Karpas-422 (cell line): ENCODE measurements around the gene DUSP22. TPM values are rescaled to one million over a fixed set of nuclear protein-coding genes. Genes with fewer than 3 reads are reported as not detected.

Experiments used
- DNase-seq: peaks from one replicate; pipeline ENCODE4 v3.0.0-alpha.2; 2015
- H2AFZ ChIP-seq: fragments of 200-600 bp; sonication (generic); 2 replicates; pipeline ENCODE4 v1.6.1; 2014; ENCODE audit warnings: antibody characterized with exemption, low read length, mixed read lengths
- H3K27ac ChIP-seq: fragments of 200-600 bp; sonication (generic); 2 replicates; pipeline ENCODE4 v1.5.1; 2014; ENCODE audit warnings: mild to moderate bottlenecking, low read length, moderate library complexity
- H3K27me3 ChIP-seq: fragments of 200-600 bp; sonication (generic); 2 replicates; pipeline ENCODE4 v1.6.1; 2014; ENCODE audit warnings: low read length, mixed read lengths
- H3K36me3 ChIP-seq: fragments of 200-600 bp; sonication (generic); 2 replicates; pipeline ENCODE4 v1.6.1; 2014; ENCODE audit warnings: low read length, mixed read lengths; ENCODE audit not compliant: insufficient read depth
- H3K4me1 ChIP-seq: fragments of 200-600 bp; sonication (generic); 2 replicates; pipeline ENCODE4 v1.6.1; 2014; ENCODE audit warnings: mild to moderate bottlenecking, low read length, mixed read lengths
- H3K4me2 ChIP-seq: fragments of 200-600 bp; sonication (generic); 2 replicates; pipeline ENCODE4 v1.6.1; 2014; ENCODE audit warnings: low read length, low read depth, mild to moderate bottlenecking; ENCODE audit not compliant: poor library complexity, severe bottlenecking
- H3K4me3 ChIP-seq: fragments of 200-600 bp; sonication (generic); 2 replicates; pipeline ENCODE4 v1.5.1; 2014; ENCODE audit warnings: mild to moderate bottlenecking, antibody characterized with exemption, low read length, mixed read lengths
- H3K79me2 ChIP-seq: fragments of 200-600 bp; sonication (generic); 2 replicates; pipeline ENCODE4 v1.6.1; 2014; ENCODE audit warnings: mild to moderate bottlenecking, low read length, mixed read lengths
- H3K9ac ChIP-seq: fragments of 200-600 bp; sonication (generic); 2 replicates; pipeline ENCODE4 v1.6.0; 2014; ENCODE audit warnings: low read length
- H3K9me2 ChIP-seq: fragments of 200-600 bp; sonication (generic), shearing (Covaris generic); replicated peaks from 2 replicates; pipeline ENCODE4 v1.6.0; 2014; ENCODE audit warnings: mild to moderate bottlenecking, low read length, moderate library complexity; ENCODE audit not compliant: insufficient read depth
- H3K9me3 ChIP-seq: fragments of 300-700, 200-600 bp; sonication (generic); 2 replicates; pipeline ENCODE4 v1.6.1; 2014; ENCODE audit warnings: low read length, mixed read lengths
- H4K20me1 ChIP-seq: fragments of 200-600 bp; sonication (generic); 2 replicates; pipeline ENCODE4 v1.6.1; 2014; ENCODE audit warnings: mild to moderate bottlenecking, antibody characterized with exemption, low read length, low read depth; ENCODE audit not compliant: insufficient read depth
- total RNA-seq: library from RNA; depleted of rRNA; stranded (reverse); fragments of >200 nt; shearing (Covaris generic); gene quantifications from 2 replicates; pipeline ENCODE4 v1.2.3, GENCODE V29; 2014; ENCODE audit warnings: low replicate concordance

DUSP22 gene
- total RNA-seq, 1 experiment from 2014 or later: 13.2 TPM

DNA sequence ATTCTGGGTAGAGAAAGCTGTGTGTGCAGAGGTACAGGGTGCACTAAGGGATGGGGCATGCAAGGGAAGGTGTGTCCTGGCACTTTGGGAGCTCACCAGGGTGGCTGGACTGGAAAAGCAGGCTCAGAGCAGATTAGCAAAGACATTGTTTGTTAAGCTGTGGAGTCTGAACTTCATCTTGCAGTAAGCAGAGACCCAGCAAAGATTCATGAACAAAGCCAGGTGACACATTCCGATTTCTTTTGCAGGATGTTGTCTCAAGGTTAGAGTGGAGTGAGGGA, 28.8 kb downstream of the DUSP22 start:
- H2AFZ ChIP-seq: no peak overlapping the region
- H3K9ac ChIP-seq: no peak overlapping the region
- no peak overlapping the region for H3K4me3 ChIP-seq
- no peak for DNase-seq
- H3K4me2 ChIP-seq: no peak overlapping the region
- no peaks in the 10 kb centered on the region for H3K9me3 ChIP-seq
- H3K9me2 ChIP-seq: no peaks in the 10 kb centered on the region
- 0 out of 2 replicates have a peak, but pooled peaks cover 10% of the 10 kb centered on the region for H4K20me1 ChIP-seq
- H3K4me1 ChIP-seq: no peaks in the 10 kb centered on the region
- H3K36me3 ChIP-seq: no peaks in the 10 kb centered on the region
- no peaks in the 10 kb centered on the region for H3K79me2 ChIP-seq
- H3K27me3 ChIP-seq: no peaks in the 10 kb centered on the region
- H3K27ac ChIP-seq: no peak overlapping the region

DNA sequence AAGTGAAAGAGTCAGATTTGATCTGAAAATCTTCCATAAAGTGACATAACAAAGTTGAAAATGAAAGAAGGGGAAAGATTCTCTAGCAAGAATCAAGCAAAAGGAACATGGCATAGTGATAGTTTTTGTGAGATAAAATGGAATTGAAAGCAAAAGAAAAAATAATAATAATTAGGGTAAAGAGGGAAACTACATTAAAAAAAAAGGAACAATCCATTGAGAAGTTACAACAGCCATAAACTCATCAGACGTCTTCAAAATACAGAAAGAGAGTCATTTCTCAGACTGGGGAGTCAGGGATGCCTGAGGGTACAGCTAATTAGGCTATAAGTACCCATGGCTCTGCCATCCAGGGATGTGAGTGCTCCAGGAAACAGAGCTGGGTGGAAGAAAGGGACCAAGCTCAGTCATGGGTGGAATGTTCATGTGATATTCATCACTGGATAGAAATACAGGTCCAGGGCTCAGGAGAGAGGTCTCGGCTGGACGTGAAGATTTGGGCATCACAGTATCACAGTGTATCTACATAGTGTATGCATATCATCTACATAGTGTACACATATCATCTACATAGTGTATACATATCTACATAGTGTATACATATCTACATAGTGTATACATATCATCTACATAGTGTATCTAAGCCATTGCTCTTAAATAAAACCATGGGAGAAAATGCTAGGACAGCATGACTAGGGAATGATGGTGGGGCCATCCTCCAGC, 29.4 kb downstream of the DUSP22 start:
- no peak for DNase-seq
- H3K4me2 ChIP-seq: no peak overlapping the region
- H3K4me3 ChIP-seq: no peak overlapping the region
- H3K4me1 ChIP-seq: no peaks in the 10 kb centered on the region
- no peak overlapping the region for H3K9ac ChIP-seq
- no peaks in the 10 kb centered on the region for H3K9me2 ChIP-seq
- H2AFZ ChIP-seq: no peak overlapping the region
- H3K36me3 ChIP-seq: no peaks in the 10 kb centered on the region
- no peaks in the 10 kb centered on the region for H3K27me3 ChIP-seq
- H3K27ac ChIP-seq: no peak overlapping the region
- no peaks in the 10 kb centered on the region for H3K9me3 ChIP-seq
- 0 out of 2 replicates have a peak, but pooled peaks cover 10% of the 10 kb centered on the region for H4K20me1 ChIP-seq
- H3K79me2 ChIP-seq: no peaks in the 10 kb centered on the region

DNA sequence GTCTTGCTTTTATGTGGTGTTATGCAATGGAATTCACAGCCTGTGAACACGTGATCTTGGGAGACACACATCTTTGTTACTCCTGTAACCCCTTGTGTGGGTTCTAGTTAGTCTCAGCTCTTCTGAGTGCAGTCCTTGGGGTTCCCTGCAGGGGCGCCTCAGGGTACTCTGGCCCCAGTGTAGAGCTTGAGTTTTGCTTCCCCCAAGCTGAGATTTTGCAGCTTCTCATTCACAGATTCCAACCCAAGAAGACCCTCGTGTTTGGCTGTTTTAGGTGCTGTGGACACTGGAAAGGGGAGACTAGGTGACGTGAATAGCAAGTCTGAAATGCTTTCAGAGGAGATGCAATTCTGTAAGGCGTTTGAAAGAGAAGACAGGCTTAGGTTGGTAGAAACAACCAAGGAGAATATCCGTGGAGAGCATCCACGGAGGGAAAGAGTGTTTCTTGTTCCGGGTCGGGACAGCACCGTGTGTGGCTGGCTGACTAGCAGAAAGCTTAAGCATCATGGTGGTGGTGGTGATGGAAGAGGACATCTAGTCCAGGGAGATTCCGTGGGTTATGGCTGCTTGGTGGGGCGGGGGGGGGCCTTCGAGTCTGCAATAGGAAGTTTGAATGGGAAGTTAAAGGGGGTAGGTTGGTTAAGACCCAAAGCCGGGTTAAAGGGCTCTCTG, 30.1 kb downstream of the DUSP22 start:
- H3K4me3 ChIP-seq: no peak overlapping the region

DNA sequence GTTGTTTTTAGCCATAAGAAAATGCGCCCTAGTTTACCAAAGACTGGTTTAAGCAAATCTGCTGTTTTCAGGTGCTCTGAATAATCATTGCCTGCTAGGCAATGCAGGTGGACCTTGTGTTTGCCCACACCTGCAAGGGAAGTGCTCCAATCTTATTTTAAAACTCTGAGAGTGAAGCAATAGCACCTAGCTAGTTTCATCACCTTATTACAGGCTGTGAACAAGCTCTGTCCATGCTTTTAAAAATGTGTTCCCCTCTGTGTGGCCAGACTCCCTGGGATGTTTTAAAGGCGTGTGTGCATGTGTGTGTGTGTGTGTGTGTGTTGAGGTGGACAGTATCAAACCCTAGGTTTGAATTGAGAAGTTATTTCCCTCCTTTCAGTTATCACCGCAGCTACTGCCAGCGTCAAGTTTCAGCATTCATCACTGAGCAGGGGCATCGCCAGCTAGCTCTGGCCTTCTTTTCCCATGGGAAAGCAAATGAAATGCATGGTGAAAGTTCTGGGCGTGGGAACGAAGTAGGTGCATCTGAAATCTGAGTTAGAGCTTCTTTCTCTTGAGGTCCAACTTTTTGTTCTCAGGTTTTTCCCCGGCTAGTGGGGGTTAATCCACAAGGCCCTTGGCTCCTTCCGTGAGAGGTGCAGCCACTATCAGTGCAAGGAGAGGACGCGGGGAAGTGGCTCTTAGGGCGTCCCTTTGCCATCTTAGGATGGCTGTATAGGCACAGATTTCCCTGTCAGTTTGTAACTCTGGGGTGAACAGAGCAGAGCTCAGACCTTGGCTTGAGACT, 30.8 kb downstream of the DUSP22 start:
- no peaks in the 10 kb centered on the region for H3K27me3 ChIP-seq
- H3K4me1 ChIP-seq: peaks cover 3% of the 10 kb centered on the region
- H3K9me3 ChIP-seq: no peaks in the 10 kb centered on the region
- H3K9ac ChIP-seq: no peak overlapping the region
- no peaks in the 10 kb centered on the region for H3K36me3 ChIP-seq
- H3K4me3 ChIP-seq: no peak overlapping the region
- 0 out of 2 replicates have a peak, but pooled peaks cover 10% of the 10 kb centered on the region for H4K20me1 ChIP-seq
- no peaks in the 10 kb centered on the region for H3K9me2 ChIP-seq
- DNase-seq: no peak
- H3K4me2 ChIP-seq: no peak overlapping the region
- no peak overlapping the region for H3K27ac ChIP-seq
- no peaks in the 10 kb centered on the region for H3K79me2 ChIP-seq
- H2AFZ ChIP-seq: no peak overlapping the region

More for the DNA sequence above, 30.1 kb downstream of the DUSP22 start:
- peak; percentile 52 for DNase-seq
- Histone ChIP-seq H3K9me3 (no peaks in the 10 kb centered on the region), H3K79me2 (no peaks in the 10 kb centered on the region), H2AFZ (no peak overlapping the region), H3K27ac (no peak overlapping the region), H3K4me2 (no peak overlapping the region), H3K4me1 (no peaks in the 10 kb centered on the region), H3K9me2 (no peaks in the 10 kb centered on the region), H3K27me3 (no peaks in the 10 kb centered on the region), H4K20me1 (0 out of 2 replicates have a peak, but pooled peaks cover 10% of the 10 kb centered on the region), H3K9ac (no peak overlapping the region), H3K36me3 (no peaks in the 10 kb centered on the region)

DNA sequence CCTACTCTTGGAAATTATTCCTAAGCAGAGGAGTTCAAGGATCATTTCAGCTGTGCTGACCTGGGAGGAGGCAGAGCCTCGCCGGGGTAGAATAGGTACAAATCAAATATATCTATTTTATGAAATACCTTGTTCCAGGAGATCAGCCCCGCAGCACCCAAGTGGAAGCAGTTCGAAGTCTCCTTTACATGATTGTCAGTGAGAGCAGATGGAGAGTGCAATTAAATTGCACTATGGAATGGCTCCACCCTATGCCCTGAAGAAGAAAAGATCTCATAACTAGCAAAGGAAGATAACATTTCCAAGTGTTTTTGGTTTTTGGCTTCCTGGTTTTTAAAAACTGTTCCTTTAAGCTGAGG, 31.4 kb downstream of the DUSP22 start:
- DNase-seq: no peak
- H3K79me2 ChIP-seq: no peaks in the 10 kb centered on the region

DNA sequence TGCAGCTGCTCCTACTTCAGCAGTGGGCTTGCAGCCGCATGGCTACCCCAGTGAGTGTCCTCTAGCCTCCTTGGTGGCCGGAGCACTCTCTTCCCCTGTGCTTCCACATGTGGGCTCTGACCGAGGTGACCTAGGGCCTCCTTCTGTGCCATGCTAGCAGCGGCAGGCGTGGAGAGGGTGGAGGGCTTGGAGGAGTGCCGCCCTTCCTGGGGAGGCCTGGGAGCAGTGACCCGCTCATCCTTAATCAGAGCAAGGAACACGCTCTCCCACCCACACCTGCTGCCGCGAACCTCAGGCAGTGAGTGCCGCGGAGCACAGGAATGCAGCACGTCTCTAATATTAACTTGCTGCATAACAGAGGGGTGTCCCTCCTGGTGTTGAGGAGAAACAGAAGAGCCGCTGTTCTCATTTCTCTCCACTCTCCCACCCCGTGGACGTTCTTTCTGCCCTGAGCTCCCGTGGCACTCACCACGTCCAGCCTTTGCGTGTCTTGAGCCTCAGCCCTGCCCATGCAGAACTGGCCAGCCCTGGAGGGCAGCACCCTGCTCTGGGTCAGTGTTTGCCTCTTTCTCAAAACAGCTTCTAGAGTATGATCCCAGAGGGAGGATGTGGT, 31.9 kb downstream of the DUSP22 start:
- Histone ChIP-seq H3K9me3 (no peaks in the 10 kb centered on the region), H3K9me2 (no peaks in the 10 kb centered on the region), H4K20me1 (0 out of 2 replicates have a peak, but pooled peaks cover 15% of the 10 kb centered on the region), H3K9ac (no peak overlapping the region), H3K27ac (no peak overlapping the region), H3K4me3 (no peak overlapping the region), H3K79me2 (no peaks in the 10 kb centered on the region), H3K36me3 (no peaks in the 10 kb centered on the region), H3K4me2 (no peak overlapping the region), H3K27me3 (no peaks in the 10 kb centered on the region), H2AFZ (no peak overlapping the region), H3K4me1 (peaks cover 8% of the 10 kb centered on the region)
- DNase-seq: no peak

More for the DNA sequence above, 31.4 kb downstream of the DUSP22 start:
- no peak overlapping the region for H3K9ac ChIP-seq
- H3K9me2 ChIP-seq: no peaks in the 10 kb centered on the region
- H3K4me2 ChIP-seq: no peak overlapping the region
- no peaks in the 10 kb centered on the region for H3K36me3 ChIP-seq
- H3K4me3 ChIP-seq: no peak overlapping the region
- no peaks in the 10 kb centered on the region for H3K27me3 ChIP-seq
- 0 out of 2 replicates have a peak, but pooled peaks cover 11% of the 10 kb centered on the region for H4K20me1 ChIP-seq
- no peak overlapping the region for H3K27ac ChIP-seq
- peaks cover 8% of the 10 kb centered on the region for H3K4me1 ChIP-seq
- no peaks in the 10 kb centered on the region for H3K9me3 ChIP-seq
- H2AFZ ChIP-seq: no peak overlapping the region

DNA sequence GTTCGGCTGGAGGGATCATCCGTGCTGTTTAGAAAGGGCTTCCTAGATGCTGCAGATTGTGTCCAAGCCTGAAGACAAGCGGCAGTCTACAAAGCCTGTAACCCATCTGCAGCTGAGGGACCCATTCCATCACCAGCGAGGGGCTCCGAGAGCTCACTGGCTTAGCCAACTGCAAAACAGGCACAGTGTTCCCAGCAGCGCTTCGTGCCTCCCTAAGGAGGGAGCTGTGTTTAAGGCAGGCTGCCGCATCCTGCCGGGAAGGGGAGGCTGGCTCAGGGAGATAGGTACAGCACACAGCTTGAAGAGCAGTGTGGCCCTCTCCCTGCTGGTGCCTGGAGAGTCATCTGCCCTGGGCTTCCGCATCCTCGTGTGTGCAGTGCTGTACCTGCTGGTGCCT, 32.4 kb downstream of the DUSP22 start:
- no peak for DNase-seq
- no peak overlapping the region for H3K27ac ChIP-seq
- H4K20me1 ChIP-seq: 0 out of 2 replicates have a peak, but pooled peaks cover 15% of the 10 kb centered on the region
- no peaks in the 10 kb centered on the region for H3K79me2 ChIP-seq
- no peak overlapping the region for H3K9ac ChIP-seq
- H3K9me2 ChIP-seq: no peaks in the 10 kb centered on the region
- H3K4me2 ChIP-seq: no peak overlapping the region
- no peak overlapping the region for H3K4me3 ChIP-seq
- no peaks in the 10 kb centered on the region for H3K36me3 ChIP-seq
- H3K9me3 ChIP-seq: no peaks in the 10 kb centered on the region
- H3K4me1 ChIP-seq: peaks cover 8% of the 10 kb centered on the region
- H2AFZ ChIP-seq: no peak overlapping the region
- no peaks in the 10 kb centered on the region for H3K27me3 ChIP-seq
